ENCODE measurements around the gene ZNF221.

The ZNF221 gene

DNA sequence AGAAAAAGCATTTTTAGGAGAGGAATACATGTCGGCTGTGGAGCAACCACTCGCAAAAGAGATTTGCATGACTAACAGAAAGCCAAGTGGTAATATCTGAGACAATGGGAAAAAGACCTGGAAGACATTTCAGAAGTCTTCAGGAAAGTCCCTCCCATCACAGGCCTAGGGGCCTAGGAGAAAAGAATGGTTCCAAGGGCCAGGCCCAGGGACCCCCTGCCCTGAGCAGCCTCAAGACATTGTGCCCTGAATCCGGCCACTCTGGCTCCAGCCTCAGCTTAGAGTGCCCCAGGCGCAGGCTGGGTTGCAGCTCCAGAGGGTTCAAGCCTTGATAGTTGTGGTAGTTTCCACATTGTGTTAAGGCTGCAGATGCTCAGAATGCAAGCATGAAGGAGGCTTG is 9.4 kb downstream of the ZNF221 start:
- no peak for DNase-seq

DNA sequence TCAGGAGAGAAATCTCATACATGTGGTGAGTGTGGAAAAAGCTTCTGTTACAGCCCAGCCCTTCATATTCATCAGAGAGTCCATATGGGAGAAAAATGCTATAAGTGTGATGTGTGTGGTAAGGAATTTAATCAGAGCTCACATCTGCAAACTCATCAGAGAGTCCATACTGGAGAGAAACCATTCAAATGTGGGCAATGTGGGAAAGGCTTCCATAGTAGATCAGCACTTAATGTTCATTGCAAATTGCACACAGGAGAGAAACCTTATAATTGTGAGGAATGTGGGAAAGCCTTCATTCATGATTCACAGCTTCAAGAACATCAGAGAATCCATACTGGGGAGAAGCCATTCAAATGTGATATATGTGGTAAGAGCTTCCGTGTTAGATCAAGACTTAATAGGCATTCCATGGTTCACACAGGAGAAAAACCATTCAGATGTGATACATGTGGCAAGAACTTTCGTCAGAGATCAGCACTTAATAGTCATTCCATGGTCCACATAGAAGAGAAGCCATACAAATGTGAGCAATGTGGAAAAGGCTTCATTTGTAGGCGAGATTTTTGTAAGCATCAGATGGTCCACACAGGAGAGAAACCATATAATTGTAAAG is 15.2 kb downstream of the ZNF221 start:
- DNase-seq: no peak

DNA sequence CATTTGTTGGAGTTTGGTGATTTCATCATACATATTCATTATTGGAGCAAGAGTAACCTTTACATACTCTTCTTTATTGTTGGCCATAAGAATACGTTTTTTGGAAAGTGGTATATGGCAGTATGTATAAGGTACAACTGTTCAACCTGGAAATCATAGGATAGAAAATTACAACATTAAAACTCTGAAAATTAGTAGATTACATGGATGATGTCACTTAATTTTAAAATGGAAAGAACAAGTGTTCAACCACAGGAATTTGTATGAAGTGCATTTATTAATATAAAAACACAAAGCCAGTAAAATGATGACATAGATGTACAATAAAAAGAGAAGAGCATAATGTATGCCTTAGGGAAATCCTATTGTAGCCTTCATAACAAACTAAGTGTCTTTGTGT is 25.7 kb downstream of the ZNF221 start:
- DNase-seq: no peak

DNA sequence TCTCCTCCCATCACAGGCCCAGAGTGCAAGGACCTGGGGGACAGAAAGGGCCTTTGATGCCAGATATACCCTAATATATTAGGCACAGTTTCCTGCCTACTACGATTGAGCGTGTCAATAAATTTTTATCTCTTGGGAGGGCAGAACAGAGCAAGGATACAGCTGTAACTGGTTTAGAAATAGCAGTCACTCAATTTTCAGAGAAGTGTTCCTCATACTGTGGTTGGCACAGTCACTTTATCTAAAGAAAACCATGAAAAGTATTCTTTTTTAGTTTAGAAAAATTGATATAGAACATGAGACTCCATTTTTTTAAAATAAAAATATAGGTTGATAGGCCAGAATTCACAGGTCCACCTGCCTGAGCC is 32.5 kb downstream of the ZNF221 start:
- DNase-seq: no peak

DNA sequence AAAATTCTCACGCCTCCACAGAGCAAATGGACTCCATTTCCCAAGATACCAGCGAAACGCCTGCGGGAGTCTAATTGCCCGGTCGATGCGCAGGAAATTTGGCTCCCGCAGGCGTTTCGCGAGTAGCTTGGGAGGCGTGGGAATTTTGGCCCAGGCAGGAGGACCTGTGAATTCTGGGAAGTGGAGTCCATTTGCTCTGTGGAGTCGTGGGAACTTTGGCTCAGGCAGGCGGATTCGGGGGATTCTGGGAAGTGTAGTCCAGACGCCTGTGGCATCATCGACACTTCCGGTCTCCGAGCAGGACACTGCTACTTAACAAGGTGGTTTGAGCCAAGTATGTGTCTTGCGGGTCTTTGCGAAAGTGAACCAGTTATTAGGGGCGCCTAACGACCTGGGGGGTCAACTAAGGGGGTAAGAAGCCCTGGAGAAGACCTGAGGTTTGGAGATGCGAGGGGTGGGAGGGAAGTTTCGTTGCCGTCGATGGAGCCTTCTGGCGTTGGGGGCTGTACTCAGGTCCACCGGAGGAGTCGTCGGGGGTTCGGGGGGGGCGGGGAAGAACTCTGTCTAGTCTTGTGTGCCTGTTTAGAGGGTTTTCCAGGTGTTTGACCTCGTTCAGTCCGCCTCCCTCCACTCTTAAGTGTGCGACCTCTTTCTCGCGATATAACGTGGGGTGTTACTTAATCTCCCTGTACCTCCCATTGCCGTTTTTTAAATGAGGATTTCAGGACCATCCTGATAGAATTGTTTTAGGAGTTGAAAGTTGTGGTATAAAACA is 33.1 kb downstream of the ZNF221 start, which contains the start of gene ZNF155:
ZNF155 (plus strand) TSS at position 277 of the 775 bp plus-strand sequence. CDS start 4,356 bp downstream, outside the sequence.
- DNase-seq: peak; percentile 84

DNA sequence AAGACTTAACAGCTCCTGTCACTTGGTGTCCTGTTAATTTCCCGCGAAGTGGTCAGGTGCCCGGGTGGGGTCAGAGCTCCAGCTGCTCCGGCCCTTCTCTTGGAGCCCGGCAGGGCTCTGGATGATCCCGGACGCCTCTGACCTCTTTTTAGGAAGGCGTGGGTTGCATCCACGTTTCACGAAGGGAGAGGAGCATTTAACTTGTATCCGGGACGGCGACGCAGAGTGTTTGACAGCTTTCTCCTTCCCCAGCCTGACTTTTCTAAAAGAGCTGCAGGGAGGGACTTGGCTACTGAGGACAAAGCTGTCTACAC is 33.6 kb downstream of the ZNF221 start:
- no peak for DNase-seq

DNA sequence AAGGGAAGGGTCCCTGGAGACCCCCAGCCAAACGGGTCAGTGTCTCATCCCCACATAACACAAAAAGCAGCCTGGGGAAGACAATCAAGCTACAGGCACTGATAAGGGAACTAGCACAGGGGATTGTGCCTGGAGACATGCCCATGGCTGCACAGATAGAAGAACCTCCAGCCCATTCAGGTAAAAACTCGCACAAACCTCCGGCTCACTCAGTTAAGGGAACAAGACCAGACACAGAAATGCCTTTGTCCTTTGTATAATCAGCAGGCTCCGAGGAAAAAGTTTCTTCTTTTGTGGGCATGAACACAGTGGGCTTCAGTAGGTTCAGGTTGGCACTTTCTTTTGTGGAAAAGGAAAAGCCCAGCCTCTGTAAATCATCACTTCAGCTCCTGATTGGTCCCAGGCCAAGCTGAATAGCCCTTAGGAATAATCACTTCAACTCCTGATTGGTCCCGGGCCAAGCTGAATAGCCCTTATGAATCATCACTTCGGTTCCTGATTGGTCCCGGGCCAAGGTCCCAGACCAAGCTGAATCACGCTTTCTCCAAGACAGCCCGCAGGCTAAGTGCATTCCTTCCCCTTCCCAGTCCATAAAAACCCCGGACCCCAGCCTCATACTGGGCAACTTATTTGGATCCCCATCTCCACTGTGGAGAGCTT is 46.7 kb downstream of the ZNF221 start:
- no peak for DNase-seq

DNA sequence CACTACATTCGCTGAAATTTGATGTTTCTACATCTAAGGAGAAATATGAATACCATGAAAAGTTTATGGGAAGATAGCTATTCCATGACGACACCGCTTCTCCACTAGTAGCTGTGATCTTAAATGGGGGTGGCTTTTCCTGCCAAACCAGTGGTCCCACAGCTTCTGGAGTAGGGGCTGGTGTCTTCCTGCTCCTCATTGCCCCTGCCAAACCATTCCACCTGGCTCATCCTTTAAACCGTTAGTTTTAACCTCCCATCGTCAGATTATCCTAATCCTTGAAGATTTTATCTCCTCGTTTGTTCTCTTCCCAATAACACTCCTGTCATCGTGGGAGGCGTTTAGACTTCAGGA is 51.2 kb downstream of the ZNF221 start:
- DNase-seq: no peak

DNA sequence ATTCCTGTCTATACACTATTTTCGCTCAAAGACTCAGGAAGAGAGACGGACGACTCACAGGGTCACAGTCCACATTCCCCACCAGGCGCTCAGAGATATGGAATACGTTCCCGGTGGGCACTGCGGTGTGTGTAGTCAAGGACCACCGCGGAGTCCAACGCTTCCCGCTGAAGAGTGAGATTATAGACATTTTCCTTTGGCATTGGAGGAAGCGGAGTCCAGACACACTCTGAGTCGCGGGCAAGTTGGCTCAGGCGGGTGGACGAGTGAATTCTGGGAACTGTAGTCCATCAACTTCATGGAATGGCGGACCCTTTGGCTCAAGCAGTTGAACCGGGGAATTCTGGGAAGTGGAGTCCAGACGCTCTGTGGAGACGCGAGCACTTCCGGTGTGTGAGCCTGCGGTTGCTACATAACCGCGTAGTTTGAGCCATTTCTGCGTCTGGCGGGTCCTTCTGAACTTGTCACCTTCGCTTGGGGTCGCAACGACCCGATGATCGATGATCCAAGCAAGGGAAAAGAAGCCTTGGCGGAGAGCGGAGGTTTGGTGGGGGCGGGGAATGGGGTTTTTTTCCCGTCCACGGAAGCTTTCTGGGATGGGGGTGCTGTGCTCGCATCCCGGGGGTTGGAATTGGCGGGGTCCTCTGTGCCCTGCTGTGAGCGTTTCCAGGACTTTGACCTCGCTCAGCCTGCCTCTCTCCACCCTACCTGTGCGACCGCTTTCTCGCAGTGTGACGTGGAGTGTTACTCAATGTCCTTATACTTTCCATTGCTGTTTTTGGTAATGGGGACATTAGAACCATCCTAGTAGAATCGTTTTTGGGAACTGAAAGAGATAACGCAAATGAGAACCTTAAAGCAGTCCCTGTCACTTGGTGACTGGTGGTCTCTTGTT is 51.8 kb downstream of the ZNF221 start, which contains the start of gene ZNF230:
ZNF230 (plus strand) TSS at position 392 of the 895 bp plus-strand sequence. CDS start 4,122 bp downstream, outside the sequence.
- peak; percentile 92 for DNase-seq

DNA sequence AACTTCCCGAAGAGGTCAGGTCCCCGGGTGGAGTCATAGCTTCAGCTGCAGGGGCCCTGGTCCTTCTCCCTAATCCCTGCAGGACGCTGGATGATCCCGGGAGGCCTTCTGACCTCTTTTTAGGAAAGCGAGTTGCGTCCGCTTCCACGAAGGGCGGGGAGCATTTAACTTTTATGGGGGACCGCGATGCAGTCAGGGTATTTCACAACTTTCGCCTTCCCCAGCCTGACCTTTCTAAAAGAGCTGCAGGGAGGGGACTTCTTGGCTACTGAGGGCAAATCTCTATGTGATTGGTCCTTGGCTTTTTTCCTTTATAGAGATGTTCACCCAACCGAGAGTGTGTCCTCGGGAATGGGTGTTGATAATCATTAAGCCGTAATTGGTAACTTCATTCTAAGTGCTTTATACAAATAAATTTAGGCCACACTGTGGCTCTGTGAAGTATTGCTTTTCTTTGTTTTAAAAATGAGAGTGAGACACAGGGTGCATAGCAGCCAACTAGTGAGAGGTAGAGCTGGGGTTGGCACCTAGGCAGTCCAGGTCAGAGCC is 52.5 kb downstream of the ZNF221 start:
- DNase-seq: no peak

DNA sequence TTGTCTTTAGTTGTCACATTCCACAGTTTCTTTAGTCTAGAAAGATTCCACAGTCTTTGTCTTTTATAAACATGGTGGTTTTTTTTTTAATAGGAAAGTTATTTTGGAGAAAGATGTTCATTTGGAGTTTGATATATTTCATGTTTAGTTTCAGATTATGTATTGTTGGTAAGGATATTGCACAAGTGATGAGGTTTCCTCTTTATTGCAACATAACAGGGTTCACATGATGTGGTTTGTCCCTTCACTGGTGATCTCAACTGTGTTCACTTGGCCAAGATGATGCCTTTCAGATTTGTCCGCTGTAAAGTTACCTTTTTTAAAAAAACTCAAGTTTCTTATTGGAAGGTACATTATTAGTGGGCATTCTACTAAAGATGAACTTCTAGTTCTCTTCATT is 54.9 kb downstream of the ZNF221 start:
- DNase-seq: no peak

DNA sequence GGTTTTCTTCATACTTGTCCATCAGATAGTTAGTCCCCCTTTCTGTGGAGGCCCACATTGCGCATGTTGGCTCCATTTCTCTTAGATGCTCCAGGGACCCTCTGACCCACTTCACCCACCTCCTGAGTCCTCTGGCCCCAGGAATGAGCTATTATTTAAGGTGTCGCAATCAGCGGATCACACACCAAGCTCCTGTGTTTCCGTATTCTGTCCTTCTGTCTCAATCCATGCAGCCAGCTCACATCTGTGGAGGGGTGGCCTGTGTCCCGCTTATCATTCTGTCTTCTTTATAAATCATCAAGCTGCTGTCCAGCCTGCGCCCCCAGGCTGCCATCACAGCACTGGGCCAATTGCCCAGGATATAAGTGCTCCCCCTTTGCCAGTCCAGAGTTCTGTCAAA is 56.4 kb downstream of the ZNF221 start:
- DNase-seq: no peak

DNA sequence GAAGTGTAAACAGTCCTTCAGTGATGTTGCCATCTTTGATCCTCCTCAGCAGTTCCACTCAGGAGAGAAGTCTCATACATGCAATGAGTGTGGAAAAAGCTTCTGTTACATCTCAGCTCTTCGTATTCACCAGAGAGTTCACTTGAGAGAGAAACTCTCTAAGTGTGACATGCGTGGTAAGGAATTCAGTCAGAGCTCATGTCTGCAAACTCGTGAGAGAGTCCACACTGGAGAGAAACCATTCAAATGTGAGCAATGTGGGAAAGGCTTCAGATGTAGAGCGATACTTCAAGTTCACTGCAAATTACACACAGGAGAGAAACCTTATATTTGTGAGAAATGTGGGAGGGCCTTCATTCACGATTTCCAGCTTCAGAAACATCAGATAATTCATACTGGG is 59.4 kb downstream of the ZNF221 start:
- no peak for DNase-seq
